ENCODE results near the gene SRA1.

Gene SRA1

DNA sequence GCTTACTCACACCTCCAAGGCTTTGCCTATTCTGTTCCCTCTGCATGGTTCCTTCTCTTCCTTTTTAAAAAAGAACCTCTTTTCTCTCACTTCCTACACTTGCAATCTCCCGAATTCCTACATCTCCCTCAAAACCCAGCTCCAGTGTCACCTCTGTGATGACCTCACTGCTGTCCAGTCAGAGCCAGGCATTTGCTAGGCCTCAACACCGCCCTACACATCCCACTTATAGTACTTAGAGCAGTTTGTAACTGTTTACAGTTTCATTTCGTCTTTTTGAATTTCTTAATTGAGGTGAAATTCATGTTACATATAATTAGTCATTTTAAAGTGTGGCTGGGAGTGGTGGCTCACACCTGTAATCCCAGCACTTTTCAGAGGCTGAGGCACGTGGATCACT, 44.9 kb upstream of the SRA1 start:
- Histone ChIP-seq H3K27ac (ENCODE audit: poor library complexity, severe bottlenecking) (no peak overlapping the region), H3K27me3 (ENCODE audit: insufficient read depth, poor library complexity, severe bottlenecking) (no peaks in the 10 kb centered on the region), H3K4me1 (ENCODE audit: insufficient read depth, poor library complexity, severe bottlenecking) (peaks cover 7% of the 10 kb centered on the region), H3K4me3 (ENCODE audit: severe bottlenecking) (no peak overlapping the region), H3K9me3 (ENCODE audit: severe bottlenecking) (no peaks in the 10 kb centered on the region), H3K36me3 (ENCODE audit: low read depth) (no peaks in the 10 kb centered on the region)
- no peak for DNase-seq (ENCODE audit: low spot score)
- no peak for ATAC-seq (ENCODE audit: low read depth)
- TF ChIP-seq CTCF (IDR thresholded peaks at IDR 0.05; ENCODE audit: poor library complexity, severe bottlenecking) = no peak

DNA sequence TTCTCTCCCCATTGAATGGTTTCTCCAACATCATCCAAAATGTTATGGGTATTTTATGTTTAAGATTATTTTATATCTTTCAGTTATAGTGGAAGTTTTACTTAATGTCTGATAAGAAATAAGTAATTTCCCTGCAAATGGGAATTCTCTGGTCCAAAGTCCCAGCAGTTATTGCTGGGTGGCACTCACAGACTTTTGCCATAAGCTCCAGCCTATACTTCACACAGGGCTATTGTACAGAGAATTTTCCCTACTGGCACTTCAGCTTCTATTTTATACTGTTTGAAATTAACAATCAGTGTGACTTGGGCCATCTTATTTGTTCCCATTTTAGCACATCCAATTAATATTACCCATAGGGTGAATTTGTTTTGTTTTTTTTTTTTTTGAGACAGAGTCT, 42.8 kb upstream of the SRA1 start:
- Histone ChIP-seq H3K4me1 (ENCODE audit: insufficient read depth, poor library complexity, severe bottlenecking) (peaks cover 7% of the 10 kb centered on the region), H3K27ac (ENCODE audit: poor library complexity, severe bottlenecking) (no peak overlapping the region), H3K4me3 (ENCODE audit: severe bottlenecking) (no peak overlapping the region), H3K36me3 (ENCODE audit: low read depth) (no peaks in the 10 kb centered on the region), H3K9me3 (ENCODE audit: severe bottlenecking) (no peaks in the 10 kb centered on the region), H3K27me3 (ENCODE audit: insufficient read depth, poor library complexity, severe bottlenecking) (no peaks in the 10 kb centered on the region)
- no peak for DNase-seq (ENCODE audit: low spot score)
- ATAC-seq (ENCODE audit: low read depth) = no peak
- TF ChIP-seq CTCF (IDR thresholded peaks at IDR 0.05; ENCODE audit: poor library complexity, severe bottlenecking) = no peak

- TF ChIP-seq CTCF (IDR thresholded peaks at IDR 0.05; ENCODE audit: poor library complexity, severe bottlenecking) = no peak
- ATAC-seq (ENCODE audit: low read depth) (no peak), DNase-seq (ENCODE audit: low spot score) (no peak)
- H3K4me1 ChIP-seq (ENCODE audit: insufficient read depth, poor library complexity, severe bottlenecking) = peaks cover 7% of the 10 kb centered on the region
- H3K9me3 ChIP-seq (ENCODE audit: severe bottlenecking) = no peaks in the 10 kb centered on the region
- no peak overlapping the region for H3K27ac ChIP-seq (ENCODE audit: poor library complexity, severe bottlenecking)
- H3K36me3 ChIP-seq (ENCODE audit: low read depth) = no peaks in the 10 kb centered on the region
- no peaks in the 10 kb centered on the region for H3K27me3 ChIP-seq (ENCODE audit: insufficient read depth, poor library complexity, severe bottlenecking)
- H3K4me3 ChIP-seq (ENCODE audit: severe bottlenecking) = no peak overlapping the region
Observed at GRCh38 chr5:140598836-140599235, 41.6 kb upstream of the SRA1 start.

- H3K4me3 ChIP-seq (ENCODE audit: severe bottlenecking) = no peak overlapping the region
- no peak for TF ChIP-seq CTCF (IDR thresholded peaks at IDR 0.05; ENCODE audit: poor library complexity, severe bottlenecking)
- H3K4me1 ChIP-seq (ENCODE audit: insufficient read depth, poor library complexity, severe bottlenecking) = peaks cover 14% of the 10 kb centered on the region
- no peaks in the 10 kb centered on the region for H3K9me3 ChIP-seq (ENCODE audit: severe bottlenecking)
- no peaks in the 10 kb centered on the region for H3K36me3 ChIP-seq (ENCODE audit: low read depth)
- DNase-seq (ENCODE audit: low spot score) = no peak
- no peak for ATAC-seq (ENCODE audit: low read depth)
- no peaks in the 10 kb centered on the region for H3K27me3 ChIP-seq (ENCODE audit: insufficient read depth, poor library complexity, severe bottlenecking)
- H3K27ac ChIP-seq (ENCODE audit: poor library complexity, severe bottlenecking) = no peak overlapping the region
Observed at GRCh38 chr5:140596321-140596741, 39.1 kb upstream of the SRA1 start.

DNA sequence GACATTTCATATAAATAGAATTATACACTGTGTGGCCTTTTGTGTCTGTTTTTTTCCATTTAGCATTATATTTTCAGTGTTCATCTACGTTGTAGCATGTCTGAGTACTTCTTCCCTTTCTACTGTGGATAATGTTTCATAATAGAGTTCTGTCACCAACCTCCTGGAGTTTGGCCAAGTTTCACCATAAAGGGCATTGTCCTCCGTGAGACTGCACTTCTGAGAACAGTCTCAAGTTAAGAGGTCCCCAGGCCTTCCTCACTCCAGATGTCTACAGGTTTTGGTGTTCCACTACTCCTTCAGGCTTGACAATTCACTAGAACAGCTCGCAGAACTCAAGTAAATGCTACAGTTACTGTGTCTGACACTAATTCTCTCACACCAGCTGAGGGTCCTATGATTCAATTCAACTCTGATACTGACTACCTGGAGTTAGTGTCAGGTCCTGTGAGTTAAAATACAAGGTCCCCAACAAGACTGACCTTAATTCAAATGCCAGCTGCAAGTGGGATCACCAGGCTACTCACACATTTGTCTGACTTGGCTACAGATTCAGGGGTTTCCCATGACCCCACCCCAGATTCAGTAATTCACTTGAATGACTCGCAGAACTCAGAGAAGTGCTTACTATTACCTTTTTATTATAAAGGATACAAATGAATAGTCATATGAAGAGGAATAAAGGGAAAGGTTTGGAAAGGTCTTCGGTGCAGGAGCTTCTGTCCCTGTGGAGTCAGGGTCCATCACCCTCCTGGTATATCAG, 38.4 kb upstream of the SRA1 start:
- no peak overlapping the region for H3K4me3 ChIP-seq (ENCODE audit: severe bottlenecking)
- H3K27ac ChIP-seq (ENCODE audit: poor library complexity, severe bottlenecking) = no peak overlapping the region
- ATAC-seq (ENCODE audit: low read depth) (no peak), DNase-seq (ENCODE audit: low spot score) (no peak)
- no peak for TF ChIP-seq CTCF (IDR thresholded peaks at IDR 0.05; ENCODE audit: poor library complexity, severe bottlenecking)
- no peaks in the 10 kb centered on the region for H3K9me3 ChIP-seq (ENCODE audit: severe bottlenecking)
- H3K27me3 ChIP-seq (ENCODE audit: insufficient read depth, poor library complexity, severe bottlenecking) = no peaks in the 10 kb centered on the region
- no peaks in the 10 kb centered on the region for H3K36me3 ChIP-seq (ENCODE audit: low read depth)
- peaks cover 16% of the 10 kb centered on the region for H3K4me1 ChIP-seq (ENCODE audit: insufficient read depth, poor library complexity, severe bottlenecking)

All from RWPE2 (cell line).